WTC11 (cell line): ENCODE results near the gene LDB2. TPM values are rescaled to one million over a fixed set of nuclear protein-coding genes. Genes with fewer than 3 reads are reported as not detected.
A peak's percentile ranks its signal among the peaks of the same experiment; 100 is the strongest.

Source experiments
- ATAC-seq: fragments of 200-7000 bp; cut with Tn5 transposase; 2 replicates; pipeline ENCODE4 v1.10.0; 2021; ENCODE audit warnings: mild to moderate bottlenecking, moderate library complexity
- CTCF ChIA-PET: fragments of 300-600 bp; sonication (Branson Sonifier 250); formaldehyde crosslinking; loops from one replicate; lab custom pipeline; 2021; ENCODE audit warnings: antibody characterized with exemption; lab: Charles Lee
- POLR2A ChIA-PET: fragments of 350-600 bp; sonication (Branson Sonifier 250); formaldehyde crosslinking; loops from one replicate; lab custom pipeline; 2021; ENCODE audit warnings: antibody characterized with exemption; lab: Charles Lee
- DNase-seq: peaks from one replicate; pipeline ENCODE4 v3.0.0; 2021; ENCODE audit warnings: low spot score
- H3K27ac Mint-ChIP-seq: 2 replicates; pipeline ENCODE4 v1.8.0; 2021; ENCODE audit warnings: mixed read lengths
- H3K27me3 Mint-ChIP-seq: 2 replicates; pipeline ENCODE4 v1.8.0; 2021; ENCODE audit warnings: low read depth, mild to moderate bottlenecking, moderate library complexity, mixed read lengths
- H3K36me3 Mint-ChIP-seq: 2 replicates; pipeline ENCODE4 v1.8.0; 2021; ENCODE audit warnings: mixed read lengths
- H3K4me1 Mint-ChIP-seq: 2 replicates; pipeline ENCODE4 v1.8.0; 2022; ENCODE audit warnings: mixed read lengths
- H3K4me3 Mint-ChIP-seq: 2 replicates; pipeline ENCODE4 v1.8.0; 2021; ENCODE audit warnings: mild to moderate bottlenecking, moderate library complexity, mixed read lengths
- H3K9me3 Mint-ChIP-seq: 2 replicates; pipeline ENCODE4 v1.8.0; 2021; ENCODE audit warnings: mixed read lengths
- AFF4 ChIP-seq: sonication (generic); formaldehyde crosslinking; IDR thresholded peaks from 2 replicates; pipeline ENCODE4 v1.8.1; 2023; ENCODE audit warnings: mild to moderate bottlenecking, missing genetic modification reagents, borderline replicate concordance
- E2F1 ChIP-seq: sonication (generic); formaldehyde crosslinking; IDR thresholded peaks from 2 replicates; pipeline ENCODE4 v1.8.0; 2022; ENCODE audit warnings: mild to moderate bottlenecking, missing genetic modification reagents
- HMGA2 ChIP-seq: fragments of 250-450 bp; sonication (Bioruptor Pico); IDR thresholded peaks from 2 replicates; pipeline ENCODE4 v1.4.0; 2021; ENCODE audit warnings: mild to moderate bottlenecking, moderate library complexity
- MXD4 ChIP-seq: fragments of 250-450 bp; sonication (Bioruptor Pico); IDR thresholded peaks from 2 replicates; pipeline ENCODE4 v1.8.0; 2021; ENCODE audit warnings: mild to moderate bottlenecking, moderate library complexity, borderline replicate concordance
- NR2C2 ChIP-seq: sonication (generic); formaldehyde crosslinking; IDR thresholded peaks from 2 replicates; pipeline ENCODE4 v1.8.0; 2022; ENCODE audit warnings: mild to moderate bottlenecking, missing genetic modification reagents
- USF1 ChIP-seq: sonication (generic); formaldehyde crosslinking; IDR thresholded peaks from 2 replicates; pipeline ENCODE4 v1.8.0; 2022; ENCODE audit warnings: mild to moderate bottlenecking, missing genetic modification reagents
- ZNF219 ChIP-seq: sonication (generic); formaldehyde crosslinking; IDR thresholded peaks from 2 replicates; pipeline ENCODE4 v1.8.0; 2023; ENCODE audit warnings: missing genetic modification reagents, mild to moderate bottlenecking, borderline replicate concordance
- total RNA-seq: library from RNA; stranded (reverse); gene quantifications from 3 replicates; pipeline ENCODE4 v1.2.3, GENCODE V29; 2021
- TF ChIP-seq, protein P1 (sequence below): sonication (generic); formaldehyde crosslinking; IDR thresholded peaks from 2 replicates; pipeline ENCODE4 v1.8.0; 2022; ENCODE audit warnings: missing genetic modification reagents
- TF ChIP-seq, protein P2 (sequence below): fragments of 250-450 bp; sonication (Bioruptor Pico); IDR thresholded peaks from 2 replicates; pipeline ENCODE4 v2.1.2; 2022; ENCODE audit warnings: mild to moderate bottlenecking, moderate library complexity
- TF ChIP-seq, protein P3 (sequence below): sonication (generic); formaldehyde crosslinking; IDR thresholded peaks from 2 replicates; pipeline ENCODE4 v1.8.1; 2023; ENCODE audit warnings: mild to moderate bottlenecking, moderate library complexity, missing genetic modification reagents

Gene LDB2
- total RNA-seq, 1 experiment from 2014 or later: 62.4 TPM

DNA sequence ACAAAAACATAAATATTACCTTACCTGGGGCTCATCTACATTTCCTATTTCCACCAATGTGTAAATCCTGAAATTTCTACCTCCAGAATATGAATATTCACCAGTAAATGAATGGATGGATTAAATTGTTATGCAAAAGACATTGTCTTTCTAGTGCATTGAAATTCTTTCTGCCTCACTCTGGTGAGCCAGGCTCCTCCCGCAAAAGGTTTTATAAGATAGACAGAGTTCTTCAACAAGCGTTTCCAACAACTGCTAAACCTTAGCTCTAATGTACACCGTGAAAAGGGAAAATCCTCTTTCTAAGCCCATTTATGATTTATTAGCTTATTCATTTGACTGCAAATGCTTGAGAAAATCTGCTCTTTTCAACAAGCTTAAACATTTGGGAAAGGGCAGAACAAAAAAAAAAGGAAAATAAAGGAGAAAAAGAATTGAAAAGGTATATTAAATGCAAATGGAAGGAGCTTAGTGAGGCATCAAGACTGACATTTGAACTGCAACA is 72.0 kb downstream of the LDB2 start (continued):
- TF ChIP-seq MXD4 (CRISPR knock-in tag) (no peak), E2F1 (CRISPR knock-in tag) (no peak), USF1 (CRISPR knock-in tag) (no peak), ZNF219 (CRISPR knock-in tag) (no peak), HMGA2 (CRISPR knock-in tag) (no peak), NR2C2 (no peak)
- TF ChIP-seq, protein P1, sequence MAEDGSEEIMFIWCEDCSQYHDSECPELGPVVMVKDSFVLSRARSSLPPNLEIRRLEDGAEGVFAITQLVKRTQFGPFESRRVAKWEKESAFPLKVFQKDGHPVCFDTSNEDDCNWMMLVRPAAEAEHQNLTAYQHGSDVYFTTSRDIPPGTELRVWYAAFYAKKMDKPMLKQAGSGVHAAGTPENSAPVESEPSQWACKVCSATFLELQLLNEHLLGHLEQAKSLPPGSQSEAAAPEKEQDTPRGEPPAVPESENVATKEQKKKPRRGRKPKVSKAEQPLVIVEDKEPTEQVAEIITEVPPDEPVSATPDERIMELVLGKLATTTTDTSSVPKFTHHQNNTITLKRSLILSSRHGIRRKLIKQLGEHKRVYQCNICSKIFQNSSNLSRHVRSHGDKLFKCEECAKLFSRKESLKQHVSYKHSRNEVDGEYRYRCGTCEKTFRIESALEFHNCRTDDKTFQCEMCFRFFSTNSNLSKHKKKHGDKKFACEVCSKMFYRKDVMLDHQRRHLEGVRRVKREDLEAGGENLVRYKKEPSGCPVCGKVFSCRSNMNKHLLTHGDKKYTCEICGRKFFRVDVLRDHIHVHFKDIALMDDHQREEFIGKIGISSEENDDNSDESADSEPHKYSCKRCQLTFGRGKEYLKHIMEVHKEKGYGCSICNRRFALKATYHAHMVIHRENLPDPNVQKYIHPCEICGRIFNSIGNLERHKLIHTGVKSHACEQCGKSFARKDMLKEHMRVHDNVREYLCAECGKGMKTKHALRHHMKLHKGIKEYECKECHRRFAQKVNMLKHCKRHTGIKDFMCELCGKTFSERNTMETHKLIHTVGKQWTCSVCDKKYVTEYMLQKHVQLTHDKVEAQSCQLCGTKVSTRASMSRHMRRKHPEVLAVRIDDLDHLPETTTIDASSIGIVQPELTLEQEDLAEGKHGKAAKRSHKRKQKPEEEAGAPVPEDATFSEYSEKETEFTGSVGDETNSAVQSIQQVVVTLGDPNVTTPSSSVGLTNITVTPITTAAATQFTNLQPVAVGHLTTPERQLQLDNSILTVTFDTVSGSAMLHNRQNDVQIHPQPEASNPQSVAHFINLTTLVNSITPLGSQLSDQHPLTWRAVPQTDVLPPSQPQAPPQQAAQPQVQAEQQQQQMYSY: no peak
- TF ChIP-seq, all 79 proteins: peak for 0

DNA sequence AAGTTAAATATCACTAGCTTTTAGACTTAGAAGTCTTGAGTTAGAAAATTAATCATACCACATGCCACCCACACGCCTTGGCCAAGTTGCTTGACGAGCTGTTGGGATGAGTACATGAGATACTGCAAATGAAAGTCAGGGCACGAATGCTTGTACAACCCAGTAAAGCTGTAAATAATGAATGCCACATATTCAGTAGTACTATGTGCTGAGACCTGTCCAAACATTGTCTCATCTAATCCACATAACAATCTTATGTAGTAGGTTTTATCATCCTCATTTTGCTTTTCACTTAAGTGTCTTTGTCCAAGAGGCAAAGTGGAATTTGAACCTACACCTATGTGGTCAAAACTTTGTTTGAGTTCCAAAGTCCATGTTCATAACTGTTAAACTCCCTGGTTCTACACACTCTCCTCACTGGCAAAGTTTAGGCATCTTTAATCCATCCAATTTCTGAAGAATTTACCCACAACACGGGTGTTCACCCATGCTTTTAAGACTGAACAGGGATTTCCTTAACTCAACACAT is 74.1 kb downstream of the LDB2 start:
- Mint-ChIP-seq H3K4me1 (peaks cover 71% of the 10 kb centered on the region), H3K27ac (peak overlapping the region; percentile 6; the same call in 1 of the 2 replicates), H3K9me3 (no peaks in the 10 kb centered on the region), H3K4me3 (no peak overlapping the region), H3K27me3 (no peaks in the 10 kb centered on the region), H3K36me3 (peaks cover 14% of the 10 kb centered on the region)
- TF ChIP-seq AFF4: no peak
- TF ChIP-seq, protein P2, sequence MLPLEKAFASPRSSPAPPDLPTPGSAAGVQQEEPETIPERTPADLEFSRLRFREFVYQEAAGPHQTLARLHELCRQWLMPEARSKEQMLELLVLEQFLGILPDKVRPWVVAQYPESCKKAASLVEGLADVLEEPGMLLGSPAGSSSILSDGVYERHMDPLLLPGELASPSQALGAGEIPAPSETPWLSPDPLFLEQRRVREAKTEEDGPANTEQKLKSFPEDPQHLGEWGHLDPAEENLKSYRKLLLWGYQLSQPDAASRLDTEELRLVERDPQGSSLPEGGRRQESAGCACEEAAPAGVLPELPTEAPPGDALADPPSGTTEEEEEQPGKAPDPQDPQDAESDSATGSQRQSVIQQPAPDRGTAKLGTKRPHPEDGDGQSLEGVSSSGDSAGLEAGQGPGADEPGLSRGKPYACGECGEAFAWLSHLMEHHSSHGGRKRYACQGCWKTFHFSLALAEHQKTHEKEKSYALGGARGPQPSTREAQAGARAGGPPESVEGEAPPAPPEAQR (CRISPR knock-in tag): no peak
- TF ChIP-seq, protein P3, sequence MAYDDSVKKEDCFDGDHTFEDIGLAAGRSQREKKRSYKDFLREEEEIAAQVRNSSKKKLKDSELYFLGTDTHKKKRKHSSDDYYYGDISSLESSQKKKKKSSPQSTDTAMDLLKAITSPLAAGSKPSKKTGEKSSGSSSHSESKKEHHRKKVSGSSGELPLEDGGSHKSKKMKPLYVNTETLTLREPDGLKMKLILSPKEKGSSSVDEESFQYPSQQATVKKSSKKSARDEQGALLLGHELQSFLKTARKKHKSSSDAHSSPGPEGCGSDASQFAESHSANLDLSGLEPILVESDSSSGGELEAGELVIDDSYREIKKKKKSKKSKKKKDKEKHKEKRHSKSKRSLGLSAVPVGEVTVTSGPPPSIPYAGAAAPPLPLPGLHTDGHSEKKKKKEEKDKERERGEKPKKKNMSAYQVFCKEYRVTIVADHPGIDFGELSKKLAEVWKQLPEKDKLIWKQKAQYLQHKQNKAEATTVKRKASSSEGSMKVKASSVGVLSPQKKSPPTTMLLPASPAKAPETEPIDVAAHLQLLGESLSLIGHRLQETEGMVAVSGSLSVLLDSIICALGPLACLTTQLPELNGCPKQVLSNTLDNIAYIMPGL (CRISPR knock-in tag): no peak
- ChIA-PET CTCF (interaction anchor here (0.5 to 1.1 kb wide), 2 partner anchors 26 to 93 kb away, joined by 3 to 4 read pairs; no protein-coding TSS in a partner anchor), POLR2A (no interaction called here)
- DNase-seq: no peak
- no peak for ATAC-seq
